COLO829 (cell line): ENCODE data around the gene ISG15.

Experiments used
- DNase-seq: peaks from one replicate; pipeline ENCODE4 v3.0.0; 2012; ENCODE audit warnings: low spot score

Gene ISG15

GRCh38 chr1:1061682-1062345, 48.5 kb downstream of the ISG15 start:
- no peak for DNase-seq

DNA sequence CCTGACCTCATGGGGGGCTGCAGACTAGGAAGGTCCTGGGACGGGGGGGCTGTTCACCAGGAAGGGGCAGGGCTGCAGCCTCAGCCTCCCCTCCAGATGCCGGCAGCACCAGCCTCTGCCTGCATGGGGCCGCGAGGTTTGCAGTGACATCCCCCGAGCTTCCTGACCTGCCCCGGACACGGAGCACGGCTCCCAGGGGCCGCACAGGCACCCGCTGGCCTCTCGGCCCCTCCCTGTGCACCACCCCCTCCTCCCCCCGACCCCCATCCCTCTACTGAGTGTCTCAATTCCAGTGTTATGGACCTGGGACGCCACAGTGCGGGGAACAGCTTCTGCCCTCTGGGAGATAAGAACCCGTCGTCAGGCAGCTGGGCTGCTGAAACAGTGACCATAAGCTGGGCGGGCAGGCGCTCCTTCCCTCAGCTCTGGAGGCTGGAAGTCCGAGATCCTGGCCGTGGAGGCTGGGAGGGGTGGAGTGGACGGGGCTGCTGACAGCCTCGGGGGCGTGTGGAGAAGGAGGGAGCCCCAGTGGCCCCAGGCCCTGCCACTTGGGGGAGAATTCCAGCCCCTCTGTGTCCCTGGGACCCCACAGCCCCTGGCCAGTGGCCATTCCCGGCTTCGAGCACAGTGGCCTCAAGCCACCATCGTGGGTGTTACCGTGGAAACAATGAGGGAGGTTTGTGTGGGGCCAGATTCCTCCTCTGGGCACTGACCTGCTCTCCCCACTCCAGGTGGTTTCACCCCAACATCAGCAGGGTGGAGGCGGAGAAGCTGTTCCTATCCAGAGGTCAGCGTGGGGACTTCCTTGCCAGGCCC, 49.3 kb downstream of the ISG15 start:
- no peak for DNase-seq

- DNase-seq, result no peak
Measured at GRCh38 chr1:1063261-1063944, 50.1 kb downstream of the ISG15 start.
